ENCODE data around the gene MYOF. TPM values are rescaled to one million over a fixed set of nuclear protein-coding genes. Genes with fewer than 3 reads are reported as not detected.
"Not testable (repeated sequence)": the region's sequence is repeated elsewhere in the genome, so short reads cannot be mapped to it uniquely, and the experiment has no call there.

Gene MYOF
- total and polyA plus RNA-seq, 2 donors (not counting 1 experiment from before 2014, with no cell fraction given), result 298 to 314 TPM

GRCh38 chr10:93471110-93471651 lies 11.0 kb downstream of the MYOF start:
- Histone ChIP-seq H3K27ac (ENCODE audit: insufficient read depth, low read length) (peak overlapping the region; percentile 93), H3K9me3 (ENCODE audit: control insufficient read depth, insufficient read depth, low read depth, low read length) (no peaks in the 10 kb centered on the region), H3K36me3 (ENCODE audit: control insufficient read depth, insufficient read depth, low read length) (peaks cover 10% of the 10 kb centered on the region), H3K4me3 (replicated peaks in 1 of 4; ENCODE audit: control extremely low read depth in 1 of 4, insufficient read depth in 1 of 4, low read depth in 3 of 4, low read length in 4 of 4) (no peak overlapping the region), H3K9ac (ENCODE audit: insufficient read depth, low read length) (peak overlapping the region; percentile 25), H4K20me1 (ENCODE audit: control insufficient read depth, extremely low read depth, insufficient read depth, low read length) (no peaks in the 10 kb centered on the region), H3K27me3 (ENCODE audit: control insufficient read depth, insufficient read depth, low read length) (no peaks in the 10 kb centered on the region), H3K4me2 (ENCODE audit: extremely low read depth, insufficient read depth, low read length) (no peak overlapping the region), H3K4me1 (ENCODE audit: control insufficient read depth, extremely low read depth, insufficient read depth, low read length) (peaks cover 72% of the 10 kb centered on the region), H3K79me2 (ENCODE audit: control insufficient read depth, insufficient read depth, low read length) (peaks cover 71% of the 10 kb centered on the region), H2AFZ (ENCODE audit: low read length) (no peak overlapping the region)
- DNase-seq (ENCODE audit: low read depth in 2 of 2), result peak; percentile 97
- TF ChIP-seq CTCF (conservative IDR thresholded peaks at IDR 0.05 in 1 of 2, IDR thresholded peaks at IDR 0.05 in 1 of 2; ENCODE audit: low read depth in 1 of 2, low read length in 2 of 2), result no peak
- no peak for TF ChIP-seq EZH2 (IDR thresholded peaks at IDR 0.05; ENCODE audit: low read length, missing control alignments)

GRCh38 chr10:93469454-93469853 lies 12.7 kb downstream of the MYOF start:
- H3K9me3 ChIP-seq (ENCODE audit: control insufficient read depth, insufficient read depth, low read depth, low read length), result no peaks in the 10 kb centered on the region
- H3K4me1 ChIP-seq (ENCODE audit: control insufficient read depth, extremely low read depth, insufficient read depth, low read length), result peaks cover 78% of the 10 kb centered on the region
- peaks cover 5% of the 10 kb centered on the region for H3K36me3 ChIP-seq (ENCODE audit: control insufficient read depth, insufficient read depth, low read length)
- no peak for DNase-seq (ENCODE audit: low read depth in 2 of 2)
- peak overlapping the region; percentile 93 for H3K27ac ChIP-seq (ENCODE audit: insufficient read depth, low read length)
- no peaks in the 10 kb centered on the region for H3K27me3 ChIP-seq (ENCODE audit: control insufficient read depth, insufficient read depth, low read length)
- no peak overlapping the region for H3K4me3 ChIP-seq (replicated peaks in 1 of 4; ENCODE audit: control extremely low read depth in 1 of 4, insufficient read depth in 1 of 4, low read depth in 3 of 4, low read length in 4 of 4)
- no peak overlapping the region for H3K4me2 ChIP-seq (ENCODE audit: extremely low read depth, insufficient read depth, low read length)
- H3K79me2 ChIP-seq (ENCODE audit: control insufficient read depth, insufficient read depth, low read length), result peaks cover 71% of the 10 kb centered on the region
- no peak overlapping the region for H2AFZ ChIP-seq (ENCODE audit: low read length)
- no peak overlapping the region for H3K9ac ChIP-seq (ENCODE audit: insufficient read depth, low read length)
- no peaks in the 10 kb centered on the region for H4K20me1 ChIP-seq (ENCODE audit: control insufficient read depth, extremely low read depth, insufficient read depth, low read length)
- TF ChIP-seq EZH2 (IDR thresholded peaks at IDR 0.05; ENCODE audit: low read length, missing control alignments) (no peak), CTCF (conservative IDR thresholded peaks at IDR 0.05 in 1 of 2, IDR thresholded peaks at IDR 0.05 in 1 of 2; ENCODE audit: low read depth in 1 of 2, low read length in 2 of 2) (no peak)

GRCh38 chr10:93468461-93469213 lies 13.5 kb downstream of the MYOF start:
- TF ChIP-seq CTCF (conservative IDR thresholded peaks at IDR 0.05 in 1 of 2, IDR thresholded peaks at IDR 0.05 in 1 of 2; ENCODE audit: low read depth in 1 of 2, low read length in 2 of 2), result no peak
- peaks cover 76% of the 10 kb centered on the region for H3K4me1 ChIP-seq (ENCODE audit: control insufficient read depth, extremely low read depth, insufficient read depth, low read length)
- peak overlapping the region in 2 of 4 experiments; percentile 15 to 24 for H3K4me3 ChIP-seq (replicated peaks in 1 of 4; ENCODE audit: control extremely low read depth in 1 of 4, insufficient read depth in 1 of 4, low read depth in 3 of 4, low read length in 4 of 4)
- H3K79me2 ChIP-seq (ENCODE audit: control insufficient read depth, insufficient read depth, low read length), result peaks cover 69% of the 10 kb centered on the region
- no peak overlapping the region for H2AFZ ChIP-seq (ENCODE audit: low read length)
- peak overlapping the region; percentile 39 for H3K4me2 ChIP-seq (ENCODE audit: extremely low read depth, insufficient read depth, low read length)
- H3K9me3 ChIP-seq (ENCODE audit: control insufficient read depth, insufficient read depth, low read depth, low read length), result no peaks in the 10 kb centered on the region
- peak overlapping the region; percentile 93 for H3K27ac ChIP-seq (ENCODE audit: insufficient read depth, low read length)
- DNase-seq (ENCODE audit: low read depth in 2 of 2), result peak; percentile 93 to 96
- peak overlapping the region; percentile 28 for H3K9ac ChIP-seq (ENCODE audit: insufficient read depth, low read length)
- no peaks in the 10 kb centered on the region for H3K27me3 ChIP-seq (ENCODE audit: control insufficient read depth, insufficient read depth, low read length)
- peaks cover 5% of the 10 kb centered on the region for H3K36me3 ChIP-seq (ENCODE audit: control insufficient read depth, insufficient read depth, low read length)
- H4K20me1 ChIP-seq (ENCODE audit: control insufficient read depth, extremely low read depth, insufficient read depth, low read length), result no peaks in the 10 kb centered on the region

- peak overlapping the region; percentile 39 for H3K4me2 ChIP-seq (ENCODE audit: extremely low read depth, insufficient read depth, low read length)
Observed at GRCh38 chr10:93467635-93468034, 14.5 kb downstream of the MYOF start.

More at GRCh38 chr10:93467635-93468034, 14.5 kb downstream of the MYOF start:
- not testable (repeated sequence) for H2AFZ ChIP-seq (ENCODE audit: low read length); H3K27me3 ChIP-seq (ENCODE audit: control insufficient read depth, insufficient read depth, low read length); H3K4me3 ChIP-seq (replicated peaks in 1 of 4; ENCODE audit: control extremely low read depth in 1 of 4, insufficient read depth in 1 of 4, low read depth in 3 of 4, low read length in 4 of 4); H3K9me3 ChIP-seq (ENCODE audit: control insufficient read depth, insufficient read depth, low read depth, low read length); H3K36me3 ChIP-seq (ENCODE audit: control insufficient read depth, insufficient read depth, low read length); H3K9ac ChIP-seq (ENCODE audit: insufficient read depth, low read length); DNase-seq (ENCODE audit: low read depth in 2 of 2); H4K20me1 ChIP-seq (ENCODE audit: control insufficient read depth, extremely low read depth, insufficient read depth, low read length)
- Histone ChIP-seq H3K4me1 (ENCODE audit: control insufficient read depth, extremely low read depth, insufficient read depth, low read length) (peaks cover 71% of the 10 kb centered on the region), H3K79me2 (ENCODE audit: control insufficient read depth, insufficient read depth, low read length) (peaks cover 69% of the 10 kb centered on the region), H3K27ac (ENCODE audit: insufficient read depth, low read length) (peak overlapping the region; percentile 93)
